Hepatocyte (in vitro differentiated cells): ENCODE data around the gene TTC33. TPM values are rescaled to one million over a fixed set of nuclear protein-coding genes. Genes with fewer than 3 reads are reported as not detected.

Source experiments
- DNase-seq: peaks from one replicate; pipeline ENCODE4 v3.0.0-alpha.2; 2016; ENCODE audit warnings: low spot score
- H2AFZ ChIP-seq: fragments of 200-600 bp; sonication (generic); 2 replicates; pipeline ENCODE4 v1.6.0; 2016; ENCODE audit warnings: antibody characterized with exemption, mild to moderate bottlenecking
- H3K27ac ChIP-seq: fragments of 200-600 bp; sonication (generic); 2 replicates; pipeline ENCODE4 v1.5.1; 2016; ENCODE audit warnings: mild to moderate bottlenecking
- H3K27me3 ChIP-seq: fragments of 200-600 bp; sonication (generic); 2 replicates; pipeline ENCODE4 v1.6.1; 2016
- H3K36me3 ChIP-seq: fragments of 200-600 bp; sonication (generic); replicated peaks from 2 replicates; pipeline ENCODE4 v1.5.1; 2016; ENCODE audit warnings: low read depth; ENCODE audit not compliant: insufficient read depth
- H3K4me1 ChIP-seq: fragments of 200-600 bp; sonication (generic); 2 replicates; pipeline ENCODE4 v1.5.1; 2016; ENCODE audit warnings: mild to moderate bottlenecking, moderate library complexity; ENCODE audit not compliant: insufficient read depth
- H3K4me2 ChIP-seq: fragments of 200-600 bp; sonication (generic); 2 replicates; pipeline ENCODE4 v1.6.0; 2016
- H3K4me3 ChIP-seq: fragments of 200-600 bp; sonication (generic); 2 replicates; pipeline ENCODE4 v1.5.1; 2016; ENCODE audit warnings: mild to moderate bottlenecking
- H3K79me2 ChIP-seq: fragments of 200-600 bp; sonication (generic); 2 replicates; pipeline ENCODE4 v1.6.0; 2017; ENCODE audit warnings: mild to moderate bottlenecking
- H3K9me2 ChIP-seq: fragments of 200-600 bp; sonication (generic); replicated peaks from 2 replicates; pipeline ENCODE4 v1.6.0; 2017; ENCODE audit warnings: mild to moderate bottlenecking; ENCODE audit not compliant: insufficient read depth
- H3K9me3 ChIP-seq: fragments of 200-600 bp; sonication (generic); 2 replicates; pipeline ENCODE4 v1.5.1; 2016; ENCODE audit warnings: low read depth, mild to moderate bottlenecking
- H4K20me1 ChIP-seq: fragments of 200-600 bp; sonication (generic); 2 replicates; pipeline ENCODE4 v1.6.0; 2016; ENCODE audit warnings: mild to moderate bottlenecking; ENCODE audit not compliant: insufficient read depth, poor library complexity, severe bottlenecking
- CTCF ChIP-seq: fragments of 200-600 bp; sonication (generic); IDR thresholded peaks from 2 replicates; pipeline ENCODE4 v1.5.1; 2016; ENCODE audit warnings: antibody characterized with exemption, mild to moderate bottlenecking; ENCODE audit not compliant: poor library complexity
- EZH2 ChIP-seq: fragments of 200-600 bp; sonication (generic); IDR thresholded peaks from 2 replicates; pipeline ENCODE4 v1.6.1; 2016; ENCODE audit warnings: antibody characterized with exemption, mild to moderate bottlenecking, borderline replicate concordance
- EZH2phosphoT487 ChIP-seq: fragments of 200-600 bp; sonication (generic); IDR thresholded peaks from one replicate; pipeline ENCODE4 v1.6.1; 2018; ENCODE audit warnings: antibody characterized with exemption, mild to moderate bottlenecking, low read depth, moderate library complexity; ENCODE audit not compliant: unreplicated experiment, severe bottlenecking
- WGBS: methylation state at CpG from one replicate; pipeline ENCODE4 v1.1.6; 2016; ENCODE audit warnings: low lambda C conversion rate; ENCODE audit errors: missing lambda C conversion rate; 5-methylcytosine and 5-hydroxymethylcytosine counted together
- polyA plus RNA-seq: library from polyadenylated mRNA; unstranded; fragments of >200 nt; fragmentation: Nextera tagmentation; extraction: Ambion mirVana; gene quantifications from 2 replicates; pipeline ENCODE4 v1.2.1, GENCODE V29; 2016
- total RNA-seq: library from RNA; depleted of rRNA; stranded (reverse); fragments of >200 nt; gene quantifications from 2 replicates; pipeline ENCODE4 v1.2.3, GENCODE V29; 2014

TTC33 gene
- total and polyA plus RNA-seq, 2 experiments from 2014 or later = 5.6 to 19.3 TPM

- H3K27ac ChIP-seq = no peak overlapping the region
- peaks cover 33% of the 10 kb centered on the region for H3K27me3 ChIP-seq
- H3K4me2 ChIP-seq = no peak overlapping the region
- no peak for TF ChIP-seq CTCF
- TF ChIP-seq EZH2 = no peak
- no peak for TF ChIP-seq EZH2phosphoT487
- no peak for DNase-seq
- no peak overlapping the region for H3K4me3 ChIP-seq
- H3K79me2 ChIP-seq = no peaks in the 10 kb centered on the region
- H3K36me3 ChIP-seq = no peaks in the 10 kb centered on the region
- peaks cover 13% of the 10 kb centered on the region for H3K4me1 ChIP-seq
- H2AFZ ChIP-seq = no peak overlapping the region
- no peaks in the 10 kb centered on the region for H4K20me1 ChIP-seq
- no peaks in the 10 kb centered on the region for H3K9me3 ChIP-seq
- H3K9me2 ChIP-seq = no peaks in the 10 kb centered on the region
Measured at GRCh38 chr5:40685193-40685592, 70.6 kb downstream of the TTC33 start.

- Histone ChIP-seq H3K9me3 (no peaks in the 10 kb centered on the region), H3K4me3 (no peak overlapping the region), H2AFZ (no peak overlapping the region), H4K20me1 (no peaks in the 10 kb centered on the region), H3K4me2 (peak overlapping the region; percentile 99), H3K36me3 (no peaks in the 10 kb centered on the region), H3K27ac (no peak overlapping the region), H3K4me1 (peaks cover 16% of the 10 kb centered on the region), H3K27me3 (peaks cover 35% of the 10 kb centered on the region), H3K79me2 (no peaks in the 10 kb centered on the region), H3K9me2 (no peaks in the 10 kb centered on the region)
- no peak for TF ChIP-seq CTCF
- no peak for TF ChIP-seq EZH2
- no peak for TF ChIP-seq EZH2phosphoT487
- no peak for DNase-seq
- WGBS = 63% methylated on average over 1 of the region's 1 CpG
Measured at GRCh38 chr5:40683305-40683704, 72.5 kb downstream of the TTC33 start.

DNA sequence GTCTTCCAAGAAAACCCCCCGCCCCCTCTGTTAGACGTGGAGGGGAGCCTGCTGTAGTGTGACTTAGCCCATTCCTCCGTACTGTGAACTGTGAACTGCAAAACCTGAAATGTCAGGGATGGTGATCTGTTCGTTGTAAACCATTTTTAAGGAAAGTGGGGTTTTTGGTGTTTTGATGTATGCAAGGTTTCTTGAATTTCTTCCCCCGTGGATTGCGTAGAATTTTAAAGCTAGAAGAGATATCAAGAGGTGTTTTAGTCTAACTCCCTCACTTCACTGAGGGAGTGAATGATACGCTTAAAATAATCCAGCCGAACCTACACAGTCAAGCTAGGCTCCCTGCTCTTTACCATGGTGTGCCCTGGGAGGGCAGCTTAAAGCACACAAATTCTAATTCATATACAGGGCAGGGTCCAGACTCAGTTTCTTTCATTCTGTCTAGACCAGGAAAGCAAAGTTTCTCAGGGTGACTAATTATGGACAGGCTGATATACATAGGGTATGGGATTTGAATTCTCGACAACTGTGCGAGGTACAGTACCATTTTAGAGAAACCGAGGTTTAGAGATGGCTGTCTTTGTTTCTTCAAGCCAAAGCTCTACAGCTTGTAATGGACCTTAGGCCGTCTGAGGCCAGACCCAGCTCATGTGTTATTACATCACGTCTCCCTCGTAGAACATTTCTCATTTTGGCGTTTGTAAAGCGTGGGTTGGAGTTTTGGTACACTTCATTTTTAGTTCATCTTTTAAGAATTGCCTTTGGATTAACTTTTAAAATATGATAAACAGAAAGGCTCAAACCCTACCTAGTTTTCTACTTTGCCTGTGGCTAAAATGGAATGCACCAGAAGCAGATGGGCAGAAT, 73.4 kb downstream of the TTC33 start:
- Histone ChIP-seq H3K27ac (no peak overlapping the region), H3K9me2 (no peaks in the 10 kb centered on the region), H3K79me2 (no peaks in the 10 kb centered on the region), H4K20me1 (no peaks in the 10 kb centered on the region), H3K36me3 (no peaks in the 10 kb centered on the region), H3K4me1 (peaks cover 16% of the 10 kb centered on the region), H3K27me3 (peaks cover 38% of the 10 kb centered on the region), H2AFZ (no peak overlapping the region), H3K4me3 (no peak overlapping the region), H3K9me3 (no peaks in the 10 kb centered on the region), H3K4me2 (peak overlapping the region; percentile 99)
- no peak for DNase-seq
- WGBS = 86% methylated on average over 16 of the region's 16 CpGs
- TF ChIP-seq CTCF = no peak
- peak; percentile 55 for TF ChIP-seq EZH2
